ENCODE data around the gene ADAMTS12.
A peak's percentile ranks its signal among the peaks of the same experiment; 100 is the strongest.

ADAMTS12 gene

GRCh38 chr5:33641744-33642505 is 249.9 kb downstream of the ADAMTS12 start:
- DNase-seq, result no peak

GRCh38 chr5:33639474-33639873 is 252.3 kb downstream of the ADAMTS12 start:
- DNase-seq, result no peak

GRCh38 chr5:33637011-33637410 is 254.8 kb downstream of the ADAMTS12 start:
- no peak for DNase-seq

- DNase-seq, result no peak
Measured at GRCh38 chr5:33635582-33635981, 256.2 kb downstream of the ADAMTS12 start.

- DNase-seq, result no peak
Measured at GRCh38 chr5:33633699-33634098, 258.1 kb downstream of the ADAMTS12 start.

GRCh38 chr5:33631786-33632185 is 260.0 kb downstream of the ADAMTS12 start:
- peak in 1 of 14 donors; percentile 14 for DNase-seq

GRCh38 chr5:33631139-33631538 is 260.7 kb downstream of the ADAMTS12 start:
- DNase-seq, result no peak

GRCh38 chr5:33629999-33630398 is 261.8 kb downstream of the ADAMTS12 start:
- no peak for DNase-seq

GRCh38 chr5:33628796-33629195 is 263.0 kb downstream of the ADAMTS12 start:
- DNase-seq, result no peak

GRCh38 chr5:33621514-33621913 is 270.3 kb downstream of the ADAMTS12 start:
- DNase-seq, result no peak

- DNase-seq, result no peak
Measured at GRCh38 chr5:33614039-33614438, 277.8 kb downstream of the ADAMTS12 start.

- no peak for DNase-seq
Measured at GRCh38 chr5:33612386-33612785, 279.4 kb downstream of the ADAMTS12 start.

- DNase-seq, result no peak
Measured at GRCh38 chr5:33611877-33612276, 279.9 kb downstream of the ADAMTS12 start.

- no peak for DNase-seq
Measured at GRCh38 chr5:33608344-33609041, 283.3 kb downstream of the ADAMTS12 start.

GRCh38 chr5:33604503-33604902 is 287.3 kb downstream of the ADAMTS12 start:
- no peak for DNase-seq

- DNase-seq, result no peak
Measured at GRCh38 chr5:33601881-33602280, 289.9 kb downstream of the ADAMTS12 start.

GRCh38 chr5:33595303-33595702 is 296.5 kb downstream of the ADAMTS12 start:
- DNase-seq, result no peak

- no peak for DNase-seq
Measured at GRCh38 chr5:33594006-33594405, 297.8 kb downstream of the ADAMTS12 start.

- DNase-seq, result no peak
Measured at GRCh38 chr5:33592245-33592644, 299.5 kb downstream of the ADAMTS12 start.

- no peak for DNase-seq
Measured at GRCh38 chr5:33588654-33589372, 303.0 kb downstream of the ADAMTS12 start.

- no peak for DNase-seq
Measured at GRCh38 chr5:33583332-33583731, 308.5 kb downstream of the ADAMTS12 start.

GRCh38 chr5:33582417-33582816 is 309.4 kb downstream of the ADAMTS12 start:
- DNase-seq, result no peak

- no peak for DNase-seq
Measured at GRCh38 chr5:33579789-33580188, 312.0 kb downstream of the ADAMTS12 start.

Data from C1 segment of cervical spinal cord (tissue), 14 donors.